ENCODE data around the gene SLC39A8. TPM values are rescaled to one million over a fixed set of nuclear protein-coding genes. Genes with fewer than 3 reads are reported as not detected.

Gene SLC39A8
- total and polyA plus RNA-seq, 12 donors = 2.0 to 24.2 (median 8.2) TPM

- H3K4me3 ChIP-seq = no peak overlapping the region
- H3K4me1 ChIP-seq (replicated peaks in 1 of 2) = no peaks in the 10 kb centered on the region
- no peak overlapping the region for H3K27ac ChIP-seq
- no peak for TF ChIP-seq CTCF (IDR thresholded peaks at IDR 0.05)
- TF ChIP-seq POLR2A (IDR thresholded peaks at IDR 0.05) = no peak
- no peaks in the 10 kb centered on the region for H3K36me3 ChIP-seq (replicated peaks in 1 of 2)
- no peaks in the 10 kb centered on the region for H3K27me3 ChIP-seq
- WGBS, 4 donors = 83 to 85% (median 84%) methylated on average over 3 of the region's 3 CpGs
- no peaks in the 10 kb centered on the region for H3K9me3 ChIP-seq (replicated peaks in 1 of 3)
- DNase-seq = no peak
- intact Hi-C loops (cut with DNase I) = no loop called here
Observed at GRCh38 chr4:102318105-102318504, 27.2 kb downstream of the SLC39A8 start.

GRCh38 chr4:102317459-102317858 lies 27.8 kb downstream of the SLC39A8 start:
- H3K27ac ChIP-seq = no peak overlapping the region
- TF ChIP-seq CTCF (IDR thresholded peaks at IDR 0.05) (no peak), POLR2A (IDR thresholded peaks at IDR 0.05) (no peak)
- H3K36me3 ChIP-seq (replicated peaks in 1 of 2) = no peaks in the 10 kb centered on the region
- H3K27me3 ChIP-seq = no peaks in the 10 kb centered on the region
- DNase-seq = no peak
- WGBS, 4 donors = 84 to 90% (median 90%) methylated on average over 1 of the region's 1 CpG
- H3K4me1 ChIP-seq (replicated peaks in 1 of 2) = no peaks in the 10 kb centered on the region
- intact Hi-C loops (cut with DNase I) = no loop called here
- no peak overlapping the region for H3K4me3 ChIP-seq
- no peaks in the 10 kb centered on the region for H3K9me3 ChIP-seq (replicated peaks in 1 of 3)

- Histone ChIP-seq H3K27me3 (no peaks in the 10 kb centered on the region), H3K36me3 (replicated peaks in 1 of 2) (no peaks in the 10 kb centered on the region), H3K27ac (no peak overlapping the region), H3K4me3 (no peak overlapping the region), H3K9me3 (replicated peaks in 1 of 3) (no peaks in the 10 kb centered on the region), H3K4me1 (replicated peaks in 1 of 2) (no peaks in the 10 kb centered on the region)
- intact Hi-C loops (cut with DNase I) = no loop called here
- no peak for TF ChIP-seq POLR2A (IDR thresholded peaks at IDR 0.05)
- no peak for TF ChIP-seq CTCF (IDR thresholded peaks at IDR 0.05)
- no peak for DNase-seq
- WGBS, 4 donors = 87 to 97% (median 94%) methylated on average over 2 of the region's 2 CpGs
Observed at GRCh38 chr4:102316585-102316984, 28.7 kb downstream of the SLC39A8 start.

- WGBS, 4 donors = 85 to 91% (median 87%) methylated on average over 2 of the region's 2 CpGs
- Histone ChIP-seq H3K27ac (no peak overlapping the region), H3K4me1 (replicated peaks in 1 of 2) (no peaks in the 10 kb centered on the region), H3K36me3 (replicated peaks in 1 of 2) (no peaks in the 10 kb centered on the region), H3K27me3 (no peaks in the 10 kb centered on the region), H3K9me3 (replicated peaks in 1 of 3) (no peaks in the 10 kb centered on the region), H3K4me3 (no peak overlapping the region)
- intact Hi-C loops (cut with DNase I) = no loop called here
- TF ChIP-seq POLR2A (IDR thresholded peaks at IDR 0.05) = no peak
- no peak for TF ChIP-seq CTCF (IDR thresholded peaks at IDR 0.05)
- DNase-seq = no peak
Observed at GRCh38 chr4:102315532-102315931, 29.8 kb downstream of the SLC39A8 start.

Measured in adrenal gland (tissue), 12 donors.